Measurements from ENCODE around the gene DPH2. TPM values are rescaled to one million over a fixed set of nuclear protein-coding genes. Genes with fewer than 3 reads are reported as not detected.

DPH2 gene
- total and polyA plus RNA-seq, 10 of the 15 experiments (the other 5 are each of a cell fraction or from before 2014, with no cell fraction given), result 13.1 to 82.9 (median 52.0) TPM

DNA sequence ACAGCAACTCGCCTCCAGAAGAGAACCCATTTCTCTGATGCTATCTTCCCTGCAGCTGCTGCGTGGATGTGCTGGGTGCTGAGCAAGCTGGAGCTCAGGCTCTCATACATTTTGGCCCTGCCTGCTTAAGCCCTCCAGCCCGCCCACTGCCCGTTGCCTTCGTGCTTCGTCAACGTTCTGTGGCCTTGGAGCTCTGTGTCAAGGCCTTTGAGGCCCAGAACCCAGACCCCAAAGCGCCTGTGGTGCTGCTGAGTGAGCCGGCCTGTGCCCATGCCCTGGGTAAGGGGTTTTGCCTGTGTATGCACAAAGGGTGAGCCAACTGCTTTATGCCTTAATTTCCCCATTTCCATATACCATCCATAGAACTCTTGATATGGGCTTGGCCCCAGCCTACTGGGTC lies 1.1 kb downstream of the DPH2 start:
- Histone ChIP-seq H3K4me1 (ENCODE audit: control insufficient read depth, insufficient read depth, low read length) (peaks cover 18% of the 10 kb centered on the region), H2AFZ (ENCODE audit: control insufficient read depth, low read depth, low read length) (no peak overlapping the region), H3K36me3 (ENCODE audit: control insufficient read depth in 2 of 2, insufficient read depth in 2 of 2, low read length in 1 of 2) (peaks cover 8 to 11% of the 10 kb centered on the region in 2 experiments; a peak in 3 of 4 replicates), H3K9ac (ENCODE audit: control insufficient read depth, insufficient read depth, low read length) (peak overlapping the region; percentile 89; the same call in 1 of the 2 replicates), H3K27ac (ENCODE audit: control insufficient read depth, insufficient read depth) (no peak overlapping the region), H4K20me1 (ENCODE audit: control insufficient read depth, insufficient read depth) (no peaks in the 10 kb centered on the region), H3K4me2 (ENCODE audit: control insufficient read depth, insufficient read depth) (peak overlapping the region; percentile 93), H3K4me3 (peak overlapping the region; percentile 98), H3K27me3 (replicated peaks in 1 of 2; ENCODE audit: control insufficient read depth in 2 of 2, insufficient read depth in 2 of 2, low read length in 1 of 2) (no peaks in the 10 kb centered on the region), H3K9me3 (replicated peaks; ENCODE audit: control insufficient read depth, insufficient read depth, low read length) (no peaks in the 10 kb centered on the region), H3K79me2 (ENCODE audit: control insufficient read depth, insufficient read depth, low read length) (peaks cover 28% of the 10 kb centered on the region)
- CTCF ChIA-PET, result interaction anchor here (0.7 to 2.0 kb wide), 4 partner anchors 24 to 242 kb away, joined by 3 to 6 read pairs (median 4); partner anchors contain the start of gene DMAP1
- no TSS peak for BruUV-seq (replicated peaks)
- RAD21 ChIA-PET (ENCODE audit: unreplicated experiment), result interaction anchor here (2.6 kb wide), 1 partner anchor 208 kb away, joined by 6 read pairs; no protein-coding TSS in a partner anchor
- intact Hi-C loops (cut with micrococcal nuclease; ENCODE audit: unreplicated experiment), result no loop called here
- TF ChIP-seq CHD2 (IDR thresholded peaks at IDR 0.05; ENCODE audit: borderline replicate concordance, low read depth, low read length) (no peak), BMI1 (IDR thresholded peaks at IDR 0.05; ENCODE audit: borderline replicate concordance) (no peak), ATF2 (IDR thresholded peaks at IDR 0.05; ENCODE audit: low read length) (no peak), IKZF1 (conservative IDR thresholded peaks at IDR 0.05) (no peak), USF2 (IDR thresholded peaks at IDR 0.05; ENCODE audit: borderline replicate concordance, low read depth, low read length) (no peak), MXI1 (IDR thresholded peaks at IDR 0.05; ENCODE audit: low read depth, low read length) (no peak), STAT3 (IDR thresholded peaks at IDR 0.05; ENCODE audit: low read depth, low read length) (no peak)
- in situ Hi-C loops (cut with MboI), result no loop called here
- WGBS (ENCODE audit: insufficient coverage, insufficient replicate concordance, low lambda C conversion rate, missing lambda C conversion rate), result 61% methylated on average over 9 of the region's 9 CpGs
- ATAC-seq (no peak), FAIRE-seq (no peak), DNase-seq (ENCODE audit: low read depth, low spot score) (no peak)
- SMC1A ChIA-PET (ENCODE audit: uncharacterized antibody, unreplicated experiment), result no interaction called here
- POLR2A ChIA-PET, result interaction anchor here (1.0 kb wide), 1 partner anchor 24 kb away, joined by 3 read pairs; the partner anchor contains the start of gene IPO13

All from GM12878 (cell line).